K562 (cell line): ENCODE measurements around the gene CIB2. TPM values are rescaled to one million over a fixed set of nuclear protein-coding genes. Genes with fewer than 3 reads are reported as not detected.

Source experiments
- E2F5 ChIP-seq: sonication (generic); formaldehyde crosslinking; IDR thresholded peaks from 2 replicates; pipeline ENCODE4 v1.8.0; 2022; ENCODE audit warnings: mild to moderate bottlenecking, missing genetic modification reagents
- E4F1 ChIP-seq: fragments of 250-450 bp; sonication (Bioruptor Pico); IDR thresholded peaks from 2 replicates; pipeline ENCODE4 v1.5.0; 2021; ENCODE audit warnings: mild to moderate bottlenecking, borderline replicate concordance
- ETS1 ChIP-seq: conservative IDR thresholded peaks from 2 replicates; pipeline ENCODE4 v1.6.1; 2011; ENCODE audit warnings: low read depth, mild to moderate bottlenecking, low read length; ENCODE audit not compliant: control insufficient read depth
- FOXP1 ChIP-seq: sonication (generic); formaldehyde crosslinking; IDR thresholded peaks from 2 replicates; pipeline ENCODE4 v1.8.0; 2022; ENCODE audit warnings: mild to moderate bottlenecking, missing genetic modification reagents
- GATAD2A ChIP-seq: fragments of 450-650 bp; IDR thresholded peaks from 2 replicates; pipeline ENCODE4 v1.6.1; 2017
- GTF3C2 ChIP-seq: IDR thresholded peaks from 3 replicates; pipeline ENCODE4 v1.6.1; 2011; ENCODE audit warnings: borderline replicate concordance, mild to moderate bottlenecking, moderate library complexity; ENCODE audit not compliant: insufficient read length; ENCODE audit errors: extremely low read depth
- MAX ChIP-seq: sonication (generic); formaldehyde crosslinking; IDR thresholded peaks from 2 replicates; pipeline ENCODE4 v1.9.0; 2022; ENCODE audit warnings: mild to moderate bottlenecking, missing genetic modification reagents
- PCBP1 ChIP-seq: fragments of 200-400 bp; formaldehyde crosslinking; IDR thresholded peaks from 2 replicates; pipeline ENCODE4 v1.6.1; 2018; ENCODE audit warnings: mild to moderate bottlenecking, low read depth, low read length; ENCODE audit not compliant: poor library complexity, severe bottlenecking
- RBBP5 ChIP-seq: fragments of 200-600 bp; sonication (generic); IDR thresholded peaks from 2 replicates; pipeline ENCODE4 v1.6.1; 2012; ENCODE audit warnings: borderline replicate concordance, mild to moderate bottlenecking, low read length, control low read depth, inconsistent platforms; ENCODE audit not compliant: insufficient read depth, poor library complexity, severe bottlenecking
- RBFOX2 ChIP-seq: fragments of 200-400 bp; formaldehyde crosslinking; IDR thresholded peaks from 2 replicates; pipeline ENCODE4 v1.6.1; 2017; ENCODE audit warnings: low read depth, mild to moderate bottlenecking, low read length, moderate library complexity
- SMAD4 ChIP-seq: fragments of 250-450 bp; sonication (Bioruptor Pico); conservative IDR thresholded peaks from 2 replicates; pipeline ENCODE4 v1.8.0; 2021; ENCODE audit warnings: inconsistent platforms, mild to moderate bottlenecking, moderate library complexity
- SMARCA4 ChIP-seq: fragments of 450-650 bp; IDR thresholded peaks from 2 replicates; pipeline ENCODE4 v1.6.1; 2016
- ZNF398 ChIP-seq: fragments of 250-450 bp; sonication (Bioruptor Pico); IDR thresholded peaks from 2 replicates; pipeline ENCODE4 v1.8.0; 2021; ENCODE audit warnings: moderate library complexity, mild to moderate bottlenecking, inconsistent platforms
- polyA plus RNA-seq, 8 experiments: library from polyadenylated mRNA; depleted of rRNA in 4 of 8; stranded (reverse) in 5 of 8; unstranded in 3 of 8; fragments of >200 nt; fragmentation: Nextera tagmentation in 2 of 8; fragmentation: Illumina TruSeq in 1 of 8; extraction: Ambion mirVana in 2 of 8; extraction: Trizol in 1 of 8; gene quantifications; 2 replicates each; pipeline versions ENCODE4 v1.2.1 to v1.2.3, GENCODE V29; 2011 to 2014; ENCODE audit warnings: inconsistent platforms in 1 of 8, missing spikeins in 1 of 8
- total RNA-seq, 7 experiments: library from RNA; depleted of rRNA in 6 of 7; stranded (reverse); fragments of >200 nt in 6 of 7; fragmentation: Illumina TruSeq in 2 of 7; extraction: Trizol in 2 of 7; gene quantifications; 2 replicates each; pipeline versions ENCODE4 v1.2.1 to v1.2.3, GENCODE V29; 2011 to 2021; ENCODE audit warnings: low replicate concordance in 1 of 7
- TF ChIP-seq, protein P1 (sequence below): fragments of 450-650 bp; formaldehyde crosslinking; IDR thresholded peaks from 2 replicates; pipeline ENCODE4 v1.4.0; 2022; ENCODE audit warnings: missing genetic modification characterization

Gene CIB2
- total and polyA plus RNA-seq, 9 of the 15 experiments (the other 6 are each of a cell fraction or from before 2014, with no cell fraction given) = 1.5 to 37.4 (median 19.4) TPM

DNA sequence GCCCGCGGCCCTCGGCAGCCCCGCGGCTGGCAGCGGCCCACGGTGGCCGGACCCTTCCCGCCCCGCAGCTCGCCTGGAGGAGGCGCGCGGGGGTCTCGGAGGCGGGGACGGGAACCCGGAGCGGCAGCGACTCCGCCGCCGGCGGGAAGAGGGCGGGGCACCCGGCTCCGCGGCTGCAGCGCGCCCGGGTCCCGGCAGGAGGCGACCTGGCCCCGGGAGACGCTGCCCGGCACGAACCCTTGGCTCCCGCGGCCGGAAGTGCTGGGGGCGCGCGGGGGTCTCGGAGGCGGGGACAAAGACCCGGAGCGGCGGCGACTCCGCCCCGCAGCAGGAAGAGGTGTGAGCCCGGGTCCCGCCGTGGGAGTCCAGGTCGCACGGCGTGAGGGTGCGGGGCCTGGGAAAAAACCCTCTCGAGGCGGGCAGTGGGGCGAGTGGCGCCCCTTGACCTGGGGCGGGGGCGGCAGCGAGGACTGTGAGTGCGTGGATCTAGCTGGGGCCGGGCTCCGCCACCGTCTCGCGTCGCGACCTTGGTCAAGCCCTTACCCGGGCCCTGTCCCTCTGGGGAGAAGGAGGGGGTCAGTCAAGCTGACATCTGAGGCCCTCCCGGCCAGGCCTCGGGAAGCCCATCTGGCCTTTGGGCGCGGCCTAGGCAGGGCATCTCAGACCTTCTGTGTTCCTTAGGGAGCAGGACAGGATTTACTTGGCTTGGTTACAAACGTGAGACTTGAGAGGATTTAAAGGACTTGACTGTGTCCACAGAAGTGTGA, at the start of gene CIB2 (continued):
- peak; percentile 4 for TF ChIP-seq GTF3C2
- TF ChIP-seq E4F1 (CRISPR knock-in tag) = no peak
- peak; percentile 49 for TF ChIP-seq PCBP1
- peak; percentile 36; the same call in 1 of the 2 replicates for TF ChIP-seq MAX (CRISPR knock-in tag)
- peak; percentile 90 for TF ChIP-seq GATAD2A
- no peak for TF ChIP-seq ZNF398
- TF ChIP-seq RBBP5 = peak; percentile 53
- peak; percentile 74 for TF ChIP-seq FOXP1
- 0 out of 2 replicates have a peak, but pooled peaks have one; percentile 25 for TF ChIP-seq E2F5 (CRISPR knock-in tag)
- TF ChIP-seq, protein P1, sequence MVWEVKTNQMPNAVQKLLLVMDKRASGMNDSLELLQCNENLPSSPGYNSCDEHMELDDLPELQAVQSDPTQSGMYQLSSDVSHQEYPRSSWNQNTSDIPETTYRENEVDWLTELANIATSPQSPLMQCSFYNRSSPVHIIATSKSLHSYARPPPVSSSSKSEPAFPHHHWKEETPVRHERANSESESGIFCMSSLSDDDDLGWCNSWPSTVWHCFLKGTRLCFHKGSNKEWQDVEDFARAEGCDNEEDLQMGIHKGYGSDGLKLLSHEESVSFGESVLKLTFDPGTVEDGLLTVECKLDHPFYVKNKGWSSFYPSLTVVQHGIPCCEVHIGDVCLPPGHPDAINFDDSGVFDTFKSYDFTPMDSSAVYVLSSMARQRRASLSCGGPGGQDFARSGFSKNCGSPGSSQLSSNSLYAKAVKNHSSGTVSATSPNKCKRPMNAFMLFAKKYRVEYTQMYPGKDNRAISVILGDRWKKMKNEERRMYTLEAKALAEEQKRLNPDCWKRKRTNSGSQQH (CRISPR knock-in tag) = 0 out of 2 replicates have a peak, but pooled peaks have one; percentile 14
- no peak for TF ChIP-seq SMARCA4
- TF ChIP-seq RBFOX2 = peak; percentile 84
- peak; percentile 66 for TF ChIP-seq SMAD4 (CRISPR knock-in tag)
- no peak; the same call in 1 of the 2 replicates for TF ChIP-seq ETS1
